Measurements from ENCODE around the gene OTOGL. TPM values are rescaled to one million over a fixed set of nuclear protein-coding genes. Genes with fewer than 3 reads are reported as not detected.
A peak's percentile ranks its signal among the peaks of the same experiment; 100 is the strongest.
"Not testable (repeated sequence)": the region's sequence is repeated elsewhere in the genome, so short reads cannot be mapped to it uniquely, and the experiment has no call there.

Gene OTOGL
- total RNA-seq, 1 experiment from 2014 or later: 0.34 TPM

GRCh38 chr12:80222261-80222660 lies 122.9 kb downstream of the OTOGL start:
- no peak for DNase-seq (ENCODE audit: low read depth)

DNA sequence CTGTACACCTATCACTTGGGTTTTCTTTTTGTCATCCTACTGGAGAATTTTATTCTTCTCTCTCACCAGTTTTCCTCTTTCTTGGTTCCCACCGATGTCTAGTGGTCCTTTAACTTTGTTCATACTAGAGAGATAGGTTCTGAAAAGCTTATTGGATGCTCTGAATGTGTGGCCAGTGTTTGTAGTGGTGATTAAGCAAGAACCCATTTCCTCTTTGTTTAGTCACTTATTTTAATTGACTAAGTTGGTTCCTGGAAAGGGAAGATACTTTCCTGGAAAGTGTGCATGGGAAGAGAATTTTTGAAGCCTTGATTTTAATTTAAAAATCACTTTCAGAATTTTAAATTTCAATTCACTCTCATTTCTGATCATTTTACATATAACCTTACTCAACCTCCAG lies 127.2 kb downstream of the OTOGL start:
- peak; percentile 26 for DNase-seq (ENCODE audit: low read depth)

- not testable (repeated sequence) for DNase-seq (ENCODE audit: low read depth)
These were observed 128.6 kb downstream of the OTOGL start for GRCh38 chr12:80227904-80228303.

GRCh38 chr12:80230068-80230467 lies 130.7 kb downstream of the OTOGL start:
- DNase-seq (ENCODE audit: low read depth): peak; percentile 46

- DNase-seq (ENCODE audit: low read depth): no peak
These were observed 133.5 kb downstream of the OTOGL start for GRCh38 chr12:80232837-80233236.

DNA sequence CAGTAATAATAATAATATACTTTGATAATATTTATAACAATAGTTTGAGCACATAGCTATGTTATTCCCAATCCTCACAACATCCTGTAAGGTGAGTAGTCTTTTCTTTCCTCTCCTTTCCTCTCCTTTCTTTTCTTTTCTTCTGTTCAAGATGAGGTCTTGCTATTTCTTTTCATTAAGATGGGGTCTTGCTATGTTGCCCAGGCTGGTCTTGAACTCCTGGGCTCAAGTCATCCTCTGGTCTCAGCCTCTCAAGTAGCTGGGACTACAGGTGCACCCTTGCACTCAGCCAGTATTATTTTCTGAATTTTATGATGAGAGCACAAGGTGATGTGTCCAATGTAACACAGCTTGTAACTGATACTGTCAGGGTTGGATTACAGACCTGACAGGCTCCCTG lies 134.6 kb downstream of the OTOGL start:
- DNase-seq (ENCODE audit: low read depth): no peak

DNA sequence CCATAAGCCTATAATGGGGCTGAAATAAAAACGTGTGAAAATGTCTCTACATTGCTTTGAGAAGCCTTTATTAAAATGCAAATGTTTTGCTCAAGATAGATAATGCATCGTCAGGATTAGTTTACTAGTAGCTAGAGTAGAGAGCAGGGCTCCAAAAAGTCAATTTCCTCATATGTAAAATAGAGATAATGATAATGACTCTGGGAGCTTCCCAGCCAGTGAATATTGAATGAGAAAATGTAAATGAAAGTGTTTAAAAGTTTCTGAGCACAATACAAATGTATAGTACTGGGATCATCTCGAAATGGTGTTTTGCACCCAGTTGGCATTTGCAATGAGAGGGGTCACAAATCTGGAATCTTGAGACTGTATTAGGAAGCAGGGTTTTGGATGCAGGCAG lies 135.3 kb downstream of the OTOGL start:
- no peak for DNase-seq (ENCODE audit: low read depth)

DNA sequence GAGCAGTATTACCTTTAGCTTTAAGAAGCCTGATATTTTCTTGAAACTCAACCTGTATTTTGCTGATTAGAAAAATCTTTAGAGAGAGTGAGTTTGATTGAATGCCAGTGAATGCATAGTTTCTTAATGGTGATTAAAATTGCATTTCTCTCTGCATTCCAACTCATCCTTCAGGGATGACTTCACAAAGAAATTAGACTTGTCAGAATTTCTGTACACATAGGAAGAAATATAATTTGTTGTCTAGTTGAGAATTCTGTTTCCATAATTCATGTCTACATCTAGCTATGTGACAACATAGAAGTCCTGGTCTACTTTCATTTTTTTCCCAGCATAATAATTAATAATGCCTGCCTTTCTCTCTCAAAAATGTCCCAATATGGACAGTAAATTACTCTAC lies 136.6 kb downstream of the OTOGL start:
- no peak for DNase-seq (ENCODE audit: low read depth)

- DNase-seq (ENCODE audit: low read depth): no peak
These were observed 140.5 kb downstream of the OTOGL start for GRCh38 chr12:80239867-80240266.

DNA sequence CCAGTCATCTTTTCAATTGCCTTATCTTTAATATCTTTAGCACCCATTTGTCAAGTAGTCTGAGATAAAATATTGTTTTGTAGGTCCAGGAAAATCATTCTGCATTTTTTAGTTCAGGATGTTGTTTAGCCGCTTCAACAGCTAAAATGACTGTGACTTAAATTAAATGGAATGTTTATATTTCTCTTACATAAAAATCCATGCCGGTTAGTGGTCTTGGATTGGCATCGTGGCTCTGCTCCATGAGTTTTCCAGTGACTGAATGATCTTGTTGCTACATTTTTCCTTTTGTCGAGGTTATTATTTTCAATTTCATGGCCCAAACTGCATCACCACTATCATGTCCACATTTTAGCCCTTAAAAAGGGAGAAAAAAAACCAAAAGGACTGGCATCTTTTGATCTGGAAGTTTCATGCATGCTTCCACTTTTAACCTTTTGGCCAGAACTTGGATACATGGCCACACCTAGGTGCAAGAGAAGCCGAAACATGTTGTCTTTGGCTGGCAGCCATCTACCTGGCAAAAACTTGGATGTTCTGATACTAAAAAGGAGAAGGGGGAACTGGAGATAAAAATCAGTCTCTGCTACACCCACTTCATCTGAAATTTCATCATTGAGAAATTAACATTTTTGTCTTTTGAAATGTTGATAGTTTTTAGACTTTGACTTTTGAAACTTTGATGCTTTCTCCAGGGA lies 142.4 kb downstream of the OTOGL start:
- DNase-seq (ENCODE audit: low read depth): peak; percentile 37

- no peak for DNase-seq (ENCODE audit: low read depth)
These were observed 143.0 kb downstream of the OTOGL start for GRCh38 chr12:80242321-80242720.

- DNase-seq (ENCODE audit: low read depth): not testable (repeated sequence)
These were observed 150.2 kb downstream of the OTOGL start for GRCh38 chr12:80249581-80249980.

DNA sequence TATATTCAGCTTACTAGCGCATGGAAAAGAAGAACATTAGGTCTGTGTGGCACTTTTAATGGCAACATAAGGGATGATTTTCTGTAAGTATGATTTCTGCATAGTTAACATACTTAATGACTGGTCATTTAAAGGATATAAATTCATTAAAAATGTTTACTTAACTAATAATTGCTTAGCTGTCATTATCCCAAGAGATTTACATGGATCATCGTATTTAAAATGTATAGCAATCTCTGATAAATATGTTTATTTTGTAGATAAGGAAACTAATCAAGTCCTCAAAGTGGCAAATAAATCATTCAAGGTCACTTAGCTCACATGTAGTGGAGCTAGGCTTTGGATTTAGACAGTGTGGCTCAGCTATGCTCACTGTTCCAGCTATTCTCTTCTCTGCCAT lies 158.6 kb downstream of the OTOGL start:
- DNase-seq (ENCODE audit: low read depth): no peak

DNA sequence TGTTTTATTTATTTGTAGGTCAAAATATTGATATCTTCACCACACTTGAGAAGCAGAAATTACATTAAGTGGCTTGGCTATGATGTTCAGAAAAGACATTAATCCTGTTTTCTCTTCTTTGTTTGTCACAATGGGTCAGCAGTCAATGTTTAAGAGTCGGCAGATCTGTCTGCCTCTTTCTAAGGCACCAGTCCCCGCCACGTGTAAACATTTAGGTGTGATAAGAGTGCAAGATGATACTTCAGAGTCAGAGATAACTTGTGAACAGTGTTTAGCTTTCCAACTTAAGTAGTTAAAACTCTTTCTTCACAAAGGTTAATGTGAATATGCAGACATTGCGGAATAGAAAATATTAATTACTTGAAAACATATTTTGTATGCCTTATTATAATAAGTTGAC lies 160.9 kb downstream of the OTOGL start:
- no peak for DNase-seq (ENCODE audit: low read depth)

GRCh38 chr12:80261403-80261802 lies 162.1 kb downstream of the OTOGL start:
- no peak for DNase-seq (ENCODE audit: low read depth)

DNA sequence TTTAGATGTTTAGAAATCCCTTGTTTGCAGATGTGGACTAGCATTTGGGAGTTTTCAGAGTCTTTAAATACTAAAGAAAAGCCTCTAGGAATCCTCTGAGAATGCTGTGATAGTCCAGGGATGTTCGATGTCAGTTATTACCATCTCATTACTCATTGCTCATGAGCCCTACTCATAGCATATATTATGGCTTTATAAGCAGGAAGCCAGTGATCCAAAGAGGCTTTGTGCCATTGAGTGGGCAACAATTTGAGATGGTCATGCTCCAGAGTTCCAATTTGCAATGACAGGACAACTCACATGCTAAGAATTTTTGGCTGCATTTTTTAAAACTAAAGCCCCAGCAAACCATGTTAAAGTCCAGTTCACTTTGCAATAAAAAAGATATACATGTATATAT lies 163.0 kb downstream of the OTOGL start:
- peak; percentile 29 for DNase-seq (ENCODE audit: low read depth)

DNA sequence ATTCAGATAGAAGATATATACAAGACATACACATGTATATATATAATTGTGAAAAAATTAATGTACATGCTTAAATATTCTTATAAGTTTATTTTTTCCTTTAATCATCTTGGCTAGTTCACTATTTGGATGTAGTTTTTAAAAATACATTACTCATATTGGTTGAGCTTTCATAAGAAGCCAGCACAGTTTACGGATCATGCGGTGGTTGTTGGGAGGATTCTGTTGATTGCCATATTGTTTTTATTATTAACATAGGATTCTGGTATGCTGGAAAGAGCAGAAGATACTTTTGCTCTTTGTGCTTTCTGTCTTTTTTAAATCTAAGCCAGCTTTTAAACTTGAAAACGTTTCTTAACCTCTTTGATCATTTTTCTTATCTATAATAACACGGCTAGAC lies 163.4 kb downstream of the OTOGL start:
- DNase-seq (ENCODE audit: low read depth): no peak

DNA sequence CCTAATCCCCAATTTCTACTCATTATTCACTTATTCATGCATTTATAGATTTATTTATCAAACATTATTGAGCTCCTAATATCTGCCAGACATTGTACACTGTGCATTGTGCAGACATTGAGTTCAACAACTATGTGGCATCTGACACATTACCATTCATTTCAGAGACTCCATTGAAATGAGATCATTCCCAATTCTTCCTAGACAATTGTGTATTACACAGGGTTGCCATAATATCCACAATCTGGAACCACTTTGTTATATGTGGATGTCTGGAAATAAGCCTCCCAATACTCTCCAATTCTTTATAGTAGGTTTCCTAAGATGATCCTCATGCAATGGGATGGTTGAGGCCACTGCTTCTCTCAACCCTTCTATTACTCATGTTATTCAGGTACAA lies 165.0 kb downstream of the OTOGL start:
- DNase-seq (ENCODE audit: low read depth): no peak

- DNase-seq (ENCODE audit: low read depth): no peak
These were observed 165.6 kb downstream of the OTOGL start for GRCh38 chr12:80264891-80265290.

GRCh38 chr12:80268924-80269749 lies 169.8 kb downstream of the OTOGL start:
- DNase-seq (ENCODE audit: low read depth): peak; percentile 79

DNA sequence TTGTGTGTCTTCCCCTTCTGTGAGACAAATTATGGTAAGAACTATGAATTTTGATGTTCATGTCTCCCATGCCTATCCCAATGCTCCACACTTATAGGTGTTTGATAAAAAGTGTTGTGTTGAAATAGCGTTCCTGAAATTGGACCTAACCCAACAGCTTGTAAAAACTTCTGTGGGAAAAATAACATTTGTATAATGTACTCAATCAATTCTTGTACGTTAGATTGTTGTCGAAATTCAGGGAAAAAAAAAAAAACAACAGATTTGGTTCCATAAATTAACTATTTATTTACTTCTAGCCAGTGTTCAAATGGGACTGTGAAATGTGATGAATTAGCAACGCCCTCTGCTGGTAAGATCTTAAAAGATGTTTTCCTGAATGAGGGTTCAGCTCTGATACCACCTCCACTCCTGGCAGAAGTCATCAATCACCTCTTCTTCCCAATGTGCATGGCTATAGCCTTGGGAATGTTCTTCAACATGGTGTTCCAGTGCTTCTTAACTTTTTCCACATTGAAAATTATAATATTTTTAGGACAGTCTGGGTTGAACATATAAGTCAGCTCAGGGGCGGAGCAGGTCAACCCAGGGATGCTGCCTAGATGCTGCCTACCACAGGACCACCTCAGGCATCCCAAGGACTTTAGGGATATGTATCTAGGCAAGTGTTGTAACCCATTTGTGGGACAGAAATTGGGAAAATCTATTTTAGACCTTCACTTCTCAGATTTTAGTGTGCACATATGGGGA lies 170.6 kb downstream of the OTOGL start:
- peak; percentile 52 for DNase-seq (ENCODE audit: low read depth)

- no peak for DNase-seq (ENCODE audit: low read depth)
These were observed 172.4 kb downstream of the OTOGL start for GRCh38 chr12:80271780-80272179.

Data from LHCN-M2 (cell line).